ENCODE data around the gene NBPF1.

NBPF1 gene

DNA sequence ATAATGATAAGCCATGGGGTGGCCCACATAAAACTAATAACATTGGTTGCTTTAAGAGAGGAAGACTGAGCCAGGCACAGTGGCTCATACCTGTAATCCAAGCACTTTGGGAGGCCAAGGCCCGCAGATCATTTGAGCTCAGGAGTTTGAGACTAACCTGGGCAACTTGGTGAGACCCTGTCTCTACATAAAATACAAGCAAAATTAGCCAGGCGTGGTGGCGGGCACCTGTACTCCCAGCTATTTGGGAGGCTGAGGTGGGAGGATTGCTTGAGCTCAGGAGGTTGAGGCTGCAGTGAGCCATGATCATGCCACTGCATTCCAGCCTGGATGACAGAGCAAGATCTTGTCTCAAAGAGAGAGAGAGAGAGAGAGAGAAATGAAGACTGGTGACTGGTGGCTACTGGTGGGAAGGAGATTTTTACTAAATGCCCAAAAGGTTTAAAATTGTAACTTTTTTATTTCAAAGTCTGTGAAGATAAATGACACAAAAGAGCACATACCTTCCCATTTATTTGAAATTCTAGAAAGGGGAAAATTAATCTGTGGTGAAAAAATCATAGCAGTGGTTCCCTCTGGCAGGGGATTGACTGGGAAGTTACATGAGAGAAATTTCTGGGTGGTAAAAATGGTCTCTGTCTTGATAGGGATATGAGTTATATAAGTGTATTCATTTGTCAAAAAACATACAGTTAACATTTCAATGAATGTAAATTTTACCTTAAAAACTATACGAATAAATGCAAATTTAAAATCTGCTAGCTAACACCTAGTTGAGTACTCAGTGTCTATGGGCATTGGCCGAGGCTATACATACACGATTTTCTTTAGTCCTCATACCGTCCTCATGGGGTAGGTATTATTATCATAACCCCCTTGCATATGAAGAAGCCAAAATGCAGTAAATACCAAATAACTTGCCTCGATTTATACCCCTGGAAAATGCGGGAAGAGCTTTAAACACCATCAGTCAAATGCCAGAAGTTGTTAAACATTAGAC, 2.2 kb upstream of the NBPF1 start:
- Histone ChIP-seq H3K4me3 (ENCODE audit: low read length in 2 of 2) (no peak overlapping the region), H2BK5ac (ENCODE audit: low read length) (no peak overlapping the region), H3K14ac (ENCODE audit: low read length) (no peak overlapping the region), H3K23ac (ENCODE audit: low read depth, low read length, poor library complexity) (peak overlapping the region; percentile 7), H3K27ac (replicated peaks; ENCODE audit: low read length) (no peak overlapping the region), H2BK12ac (ENCODE audit: low read length) (no peak overlapping the region), H3K9ac (ENCODE audit: low read depth, low read length, poor library complexity) (no peak overlapping the region), H3K9me3 (replicated peaks in 1 of 2; ENCODE audit: control insufficient read depth in 2 of 2, insufficient read depth in 1 of 2, low read depth in 1 of 2, low read length in 2 of 2) (no peaks in the 10 kb centered on the region), H3K4ac (ENCODE audit: low read length) (no peak overlapping the region), H3K4me2 (ENCODE audit: insufficient read depth, low read length, poor library complexity, severe bottlenecking) (no peak overlapping the region), H2BK120ac (ENCODE audit: low read depth, low read length) (no peak overlapping the region), H3K36me3 (replicated peaks in 1 of 2; ENCODE audit: control insufficient read depth in 2 of 2, insufficient read depth in 2 of 2, low read length in 2 of 2) (peaks cover 3 to 17% of the 10 kb centered on the region in 2 donors), H2AFZ (ENCODE audit: low read length) (no peak overlapping the region), H2AK5ac (ENCODE audit: low read depth, low read length) (no peak overlapping the region), H4K91ac (ENCODE audit: low read depth, low read length, poor library complexity) (no peak overlapping the region), H3K4me1 (ENCODE audit: control insufficient read depth in 2 of 2, insufficient read depth in 1 of 2, low read depth in 1 of 2, low read length in 2 of 2) (peaks cover 20 to 26% of the 10 kb centered on the region in 2 donors), H3K79me1 (ENCODE audit: low read depth, low read length) (peaks cover 8% of the 10 kb centered on the region), H2BK15ac (ENCODE audit: low read length) (peak overlapping the region; percentile 1), H3K18ac (ENCODE audit: low read length) (no peak overlapping the region), H3K27me3 (ENCODE audit: control insufficient read depth in 3 of 3, insufficient read depth in 3 of 3, low read depth in 1 of 3, low read length in 3 of 3) (peaks cover 0 to 7% (median 0%) of the 10 kb centered on the region in 3 experiments), H4K8ac (ENCODE audit: low read depth, low read length) (no peak overlapping the region)
- DNase-seq (ENCODE audit: low spot score), result no peak
- no CpG with 5 or more reads among the region's 9 CpGs for WGBS, 2 donors (ENCODE audit: extremely low coverage in 2 of 2, insufficient read length in 2 of 2, insufficient replicate concordance in 1 of 2)

DNA sequence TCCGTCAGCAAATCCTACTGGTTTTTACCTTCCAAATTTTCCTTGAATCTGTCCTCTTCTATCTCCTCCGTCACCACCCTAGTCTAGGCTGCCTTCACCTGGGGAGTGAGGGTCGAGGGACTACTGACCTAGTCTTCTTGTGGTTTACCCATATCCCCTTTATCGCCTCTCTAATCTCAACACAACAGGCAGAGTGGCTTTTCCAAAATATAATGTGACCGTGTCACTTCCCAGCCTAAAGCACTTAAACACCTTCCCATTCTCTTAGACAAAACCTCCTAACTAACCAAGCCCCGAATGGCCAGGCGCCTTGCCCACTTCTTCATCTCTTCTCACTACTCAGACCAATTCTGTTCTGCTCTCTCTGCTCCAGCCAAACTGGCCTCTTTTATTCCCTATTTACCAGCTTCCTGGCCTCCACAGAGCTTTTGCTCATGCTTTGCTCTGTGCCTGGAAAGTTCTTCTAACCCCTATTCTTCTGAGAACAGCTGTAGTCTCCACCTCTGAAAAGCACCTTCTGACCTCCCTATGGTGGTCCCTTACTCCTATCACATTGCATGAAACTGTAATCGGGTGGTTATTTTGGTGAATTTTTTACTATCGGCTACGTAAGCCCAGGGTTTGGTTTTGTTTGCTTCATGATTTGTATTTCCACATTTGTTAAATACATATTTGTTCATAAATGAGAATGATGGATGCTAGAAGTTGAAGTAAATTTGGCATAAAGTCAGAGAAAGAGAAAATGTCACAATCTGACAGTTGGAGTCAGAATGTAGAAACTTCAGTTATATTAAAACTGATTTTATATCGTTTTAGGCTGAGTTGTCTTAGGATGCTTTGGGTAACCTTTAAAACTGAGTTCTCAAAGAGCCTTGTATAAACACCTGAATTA, 1.2 kb upstream of the NBPF1 start:
- H3K4me2 ChIP-seq (ENCODE audit: insufficient read depth, low read length, poor library complexity, severe bottlenecking), result no peak overlapping the region
- WGBS, 2 donors (ENCODE audit: extremely low coverage in 2 of 2, insufficient read length in 2 of 2, insufficient replicate concordance in 1 of 2), result 100% methylated on average over 1 of the region's 11 CpGs; no CpG with 5 or more reads in 1 of the 2 donors
- H4K8ac ChIP-seq (ENCODE audit: low read depth, low read length), result no peak overlapping the region
- no peak overlapping the region for H2BK5ac ChIP-seq (ENCODE audit: low read length)
- H3K9me3 ChIP-seq (replicated peaks in 1 of 2; ENCODE audit: control insufficient read depth in 2 of 2, insufficient read depth in 1 of 2, low read depth in 1 of 2, low read length in 2 of 2), result no peaks in the 10 kb centered on the region
- H2BK120ac ChIP-seq (ENCODE audit: low read depth, low read length), result no peak overlapping the region
- DNase-seq (ENCODE audit: low spot score), result no peak
- no peak overlapping the region for H3K9ac ChIP-seq (ENCODE audit: low read depth, low read length, poor library complexity)
- no peak overlapping the region for H3K4ac ChIP-seq (ENCODE audit: low read length)
- H2AK5ac ChIP-seq (ENCODE audit: low read depth, low read length), result no peak overlapping the region
- H3K4me1 ChIP-seq (ENCODE audit: control insufficient read depth in 2 of 2, insufficient read depth in 1 of 2, low read depth in 1 of 2, low read length in 2 of 2), result peaks cover 15 to 21% of the 10 kb centered on the region in 2 donors
- peaks cover 3 to 17% of the 10 kb centered on the region in 2 donors for H3K36me3 ChIP-seq (replicated peaks in 1 of 2; ENCODE audit: control insufficient read depth in 2 of 2, insufficient read depth in 2 of 2, low read length in 2 of 2)
- no peak overlapping the region for H3K4me3 ChIP-seq (ENCODE audit: low read length in 2 of 2)
- H3K18ac ChIP-seq (ENCODE audit: low read length), result no peak overlapping the region
- peak overlapping the region; percentile 1 for H3K27ac ChIP-seq (replicated peaks; ENCODE audit: low read length)
- H4K91ac ChIP-seq (ENCODE audit: low read depth, low read length, poor library complexity), result no peak overlapping the region
- peaks cover 0 to 7% (median 0%) of the 10 kb centered on the region in 3 experiments for H3K27me3 ChIP-seq (ENCODE audit: control insufficient read depth in 3 of 3, insufficient read depth in 3 of 3, low read depth in 1 of 3, low read length in 3 of 3)
- H3K79me1 ChIP-seq (ENCODE audit: low read depth, low read length), result peaks cover 8% of the 10 kb centered on the region
- H3K14ac ChIP-seq (ENCODE audit: low read length), result no peak overlapping the region
- H3K23ac ChIP-seq (ENCODE audit: low read depth, low read length, poor library complexity), result no peak overlapping the region
- H2BK15ac ChIP-seq (ENCODE audit: low read length), result peak overlapping the region; percentile 0
- no peak overlapping the region for H2BK12ac ChIP-seq (ENCODE audit: low read length)
- peak overlapping the region; percentile 81 for H2AFZ ChIP-seq (ENCODE audit: low read length)

DNA sequence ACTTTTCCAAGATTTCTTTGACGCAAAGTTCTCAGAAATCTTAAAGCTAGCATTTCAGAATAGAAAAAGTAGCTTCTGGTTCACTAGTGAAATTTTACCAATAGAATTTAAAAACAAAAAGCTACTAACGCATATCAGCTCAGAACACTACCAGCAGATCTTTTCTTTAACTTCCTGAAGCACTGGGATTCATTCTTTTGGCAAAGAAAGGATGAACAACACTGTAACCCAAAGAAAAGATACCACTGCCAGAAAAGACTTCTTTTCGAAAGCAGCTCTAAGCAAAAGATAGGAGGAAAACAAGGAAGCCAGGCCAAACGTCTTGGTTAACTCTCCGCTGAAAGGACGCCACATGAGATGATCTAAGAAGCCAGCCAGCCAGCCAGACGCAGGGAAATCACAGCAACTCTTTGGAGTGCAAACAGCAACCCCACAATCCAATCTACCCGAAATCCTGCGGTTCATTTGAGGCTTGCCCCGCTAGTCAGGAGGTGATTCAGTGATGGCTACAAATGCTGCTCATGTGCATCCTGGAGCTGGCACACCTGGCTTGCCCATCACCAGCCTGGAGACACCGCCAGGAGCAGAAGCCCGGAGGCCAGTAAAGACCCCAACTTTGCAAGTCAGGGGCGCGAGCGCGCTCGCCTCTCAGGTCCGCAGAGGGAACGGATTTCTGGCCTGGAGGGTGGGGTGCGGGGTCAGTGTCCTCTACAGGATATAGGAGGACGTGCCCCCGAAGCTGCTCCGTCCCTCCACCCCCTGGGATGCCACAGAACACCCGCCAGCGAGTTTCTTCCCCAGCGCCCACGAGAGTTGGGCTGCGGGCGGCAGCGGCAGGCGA, 812 bp downstream of the NBPF1 start:
- Histone ChIP-seq H3K4ac (ENCODE audit: low read length) (no peak overlapping the region), H3K14ac (ENCODE audit: low read length) (peak overlapping the region; percentile 2), H3K36me3 (replicated peaks in 1 of 2; ENCODE audit: control insufficient read depth in 2 of 2, insufficient read depth in 2 of 2, low read length in 2 of 2) (peaks cover 10 to 19% of the 10 kb centered on the region in 2 donors), H2BK120ac (ENCODE audit: low read depth, low read length) (no peak overlapping the region), H3K4me1 (ENCODE audit: control insufficient read depth in 2 of 2, insufficient read depth in 1 of 2, low read depth in 1 of 2, low read length in 2 of 2) (peaks cover 15 to 16% of the 10 kb centered on the region in 2 donors), H3K18ac (ENCODE audit: low read length) (peak overlapping the region; percentile 77), H3K9ac (ENCODE audit: low read depth, low read length, poor library complexity) (peak overlapping the region; percentile 100), H2BK12ac (ENCODE audit: low read length) (no peak overlapping the region), H4K91ac (ENCODE audit: low read depth, low read length, poor library complexity) (no peak overlapping the region), H3K4me3 (ENCODE audit: low read length in 2 of 2) (peak overlapping the region; percentile 61 to 82), H3K27me3 (ENCODE audit: control insufficient read depth in 3 of 3, insufficient read depth in 3 of 3, low read depth in 1 of 3, low read length in 3 of 3) (peaks cover 0 to 7% (median 0%) of the 10 kb centered on the region in 3 experiments), H3K4me2 (ENCODE audit: insufficient read depth, low read length, poor library complexity, severe bottlenecking) (peak overlapping the region; percentile 100), H4K8ac (ENCODE audit: low read depth, low read length) (no peak overlapping the region), H3K27ac (replicated peaks; ENCODE audit: low read length) (no peak overlapping the region), H2AFZ (ENCODE audit: low read length) (peak overlapping the region; percentile 81), H2BK15ac (ENCODE audit: low read length) (peak overlapping the region; percentile 98), H2BK5ac (ENCODE audit: low read length) (peak overlapping the region; percentile 98), H3K79me1 (ENCODE audit: low read depth, low read length) (peaks cover 8% of the 10 kb centered on the region), H2AK5ac (ENCODE audit: low read depth, low read length) (peak overlapping the region; percentile 51), H3K23ac (ENCODE audit: low read depth, low read length, poor library complexity) (peak overlapping the region; percentile 100), H3K9me3 (replicated peaks in 1 of 2; ENCODE audit: control insufficient read depth in 2 of 2, insufficient read depth in 1 of 2, low read depth in 1 of 2, low read length in 2 of 2) (no peaks in the 10 kb centered on the region)
- peak; percentile 78 for DNase-seq (ENCODE audit: low spot score)
- no CpG with 5 or more reads among the region's 31 CpGs for WGBS, 2 donors (ENCODE audit: extremely low coverage in 2 of 2, insufficient read length in 2 of 2, insufficient replicate concordance in 1 of 2)

Data from neuronal stem cell (in vitro differentiated cells).